HUES48 (cell line): ENCODE results near the gene CA6.
A peak's percentile ranks its signal among the peaks of the same experiment; 100 is the strongest.
"Not testable (repeated sequence)": the region's sequence is repeated elsewhere in the genome, so short reads cannot be mapped to it uniquely, and the experiment has no call there.

Source experiments
- H3K27ac ChIP-seq: one replicate; pipeline ENCODE4 v1.7.0; 2013; ENCODE audit warnings: low read depth, low read length, inconsistent platforms
- H3K27me3 ChIP-seq: 2 replicates; pipeline ENCODE4 v1.6.1; 2013; ENCODE audit warnings: mild to moderate bottlenecking, low read length; ENCODE audit not compliant: control insufficient read depth, insufficient read depth
- H3K36me3 ChIP-seq: 2 replicates; pipeline ENCODE4 v1.6.1; 2013; ENCODE audit warnings: low read length; ENCODE audit not compliant: control insufficient read depth, insufficient read depth
- H3K4me1 ChIP-seq: 2 replicates; pipeline ENCODE4 v1.6.1; 2013; ENCODE audit warnings: mild to moderate bottlenecking, low read length; ENCODE audit not compliant: control insufficient read depth, insufficient read depth
- H3K4me3 ChIP-seq: 2 replicates; pipeline ENCODE4 v1.5.1; 2013; ENCODE audit warnings: mild to moderate bottlenecking, low read depth, low read length
- H3K9ac ChIP-seq: 2 replicates; pipeline ENCODE4 v1.6.1; 2013; ENCODE audit warnings: mild to moderate bottlenecking, low read depth, low read length, moderate library complexity
- H3K9me3 ChIP-seq: 2 replicates; pipeline ENCODE4 v1.6.1; 2013; ENCODE audit warnings: low read length; ENCODE audit not compliant: control insufficient read depth, insufficient read depth

CA6 gene

GRCh38 chr1:8945568-8945967 lies at the start of gene CA6:
CA6 (plus strand) TSS chr1:8945868; CDS start chr1:8945887, 19 bp downstream.
- H3K36me3 ChIP-seq: no peaks in the 10 kb centered on the region
- peak within 1 kb of the TSS; percentile 20 for H3K27ac ChIP-seq
- H3K27me3 ChIP-seq: no peaks in the 10 kb centered on the region
- no peaks in the 10 kb centered on the region for H3K9me3 ChIP-seq
- H3K9ac ChIP-seq: no peak within 1 kb of the TSS
- H3K4me1 ChIP-seq: peaks cover 23% of the 10 kb centered on the region
- no peak within 1 kb of the TSS for H3K4me3 ChIP-seq

GRCh38 chr1:8896775-8897174 lies 48.9 kb upstream of the CA6 start:
- not testable (repeated sequence) for H3K9ac ChIP-seq, H3K4me3 ChIP-seq, H3K4me1 ChIP-seq, H3K27ac ChIP-seq, H3K9me3 ChIP-seq, H3K36me3 ChIP-seq, H3K27me3 ChIP-seq

DNA sequence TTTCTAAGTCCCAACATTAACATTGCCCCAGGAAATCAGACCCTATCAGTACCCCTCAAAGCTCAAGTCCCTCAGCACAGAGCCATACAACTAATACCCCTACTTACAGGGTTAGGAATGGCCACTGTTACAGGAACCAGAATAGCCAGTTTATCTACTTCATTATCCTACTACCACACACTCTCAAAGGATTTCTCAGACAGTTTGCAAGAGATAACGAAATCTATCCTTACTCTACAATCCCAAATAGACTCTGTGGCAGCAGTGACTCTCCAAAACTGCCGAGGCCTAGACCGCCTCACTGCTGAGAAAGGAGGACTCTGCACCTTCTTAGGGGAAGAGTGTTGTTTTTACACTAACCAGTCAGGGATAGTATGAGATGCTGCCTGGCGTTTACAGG lies 48.2 kb upstream of the CA6 start:
- H3K36me3 ChIP-seq: not testable (repeated sequence)

DNA sequence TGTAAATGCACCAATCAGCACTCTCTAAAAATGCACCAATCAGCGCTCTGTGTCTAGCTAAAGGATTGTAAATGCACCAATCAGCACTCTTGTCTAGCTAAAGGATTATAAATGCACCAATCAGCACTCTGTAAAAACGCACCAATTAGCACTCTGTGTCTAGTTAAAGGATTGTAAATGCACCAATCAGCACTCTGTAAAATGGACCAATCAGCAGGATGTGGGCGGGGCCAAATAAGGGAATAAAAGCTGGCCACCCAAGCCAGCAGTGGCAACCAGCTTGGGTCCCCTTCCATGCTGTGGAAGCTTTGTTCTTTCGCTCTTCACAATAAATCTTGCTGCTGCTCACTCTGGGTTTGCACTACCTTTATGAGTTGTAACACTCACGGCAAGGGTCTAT lies 47.2 kb upstream of the CA6 start:
- H3K27me3 ChIP-seq, H3K36me3 ChIP-seq, H3K4me1 ChIP-seq, H3K9ac ChIP-seq, H3K27ac ChIP-seq, H3K9me3 ChIP-seq, H3K4me3 ChIP-seq: not testable (repeated sequence)

More for the DNA sequence above, 48.2 kb upstream of the CA6 start:
- not testable (repeated sequence) for H3K4me3 ChIP-seq, H3K27ac ChIP-seq, H3K9me3 ChIP-seq, H3K9ac ChIP-seq, H3K27me3 ChIP-seq, H3K4me1 ChIP-seq

DNA sequence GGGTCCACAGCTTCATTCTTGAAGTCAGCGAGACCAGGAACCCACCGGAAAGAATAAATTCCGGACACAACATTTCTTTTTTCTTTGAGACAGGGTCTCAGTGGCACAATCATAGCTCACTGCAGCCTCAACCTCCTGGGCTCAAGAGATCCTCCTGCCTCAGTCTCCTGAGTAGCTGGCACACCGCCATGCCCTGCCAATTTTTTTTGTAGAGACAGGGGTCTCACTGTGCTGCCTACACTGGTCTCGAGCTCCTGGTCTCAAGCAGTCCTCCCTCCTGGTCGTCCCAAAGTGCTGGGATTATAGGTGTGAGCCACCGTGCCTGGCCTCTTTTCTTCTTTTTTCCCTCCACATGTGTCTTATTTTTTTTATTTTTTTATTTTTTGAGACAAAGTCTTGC lies 46.6 kb upstream of the CA6 start:
- Histone ChIP-seq H3K27me3 (no peaks in the 10 kb centered on the region), H3K36me3 (no peaks in the 10 kb centered on the region), H3K4me1 (no peaks in the 10 kb centered on the region; the same call in 1 of the 2 replicates), H3K27ac (no peak overlapping the region), H3K4me3 (no peak overlapping the region), H3K9me3 (no peaks in the 10 kb centered on the region), H3K9ac (no peak overlapping the region)

DNA sequence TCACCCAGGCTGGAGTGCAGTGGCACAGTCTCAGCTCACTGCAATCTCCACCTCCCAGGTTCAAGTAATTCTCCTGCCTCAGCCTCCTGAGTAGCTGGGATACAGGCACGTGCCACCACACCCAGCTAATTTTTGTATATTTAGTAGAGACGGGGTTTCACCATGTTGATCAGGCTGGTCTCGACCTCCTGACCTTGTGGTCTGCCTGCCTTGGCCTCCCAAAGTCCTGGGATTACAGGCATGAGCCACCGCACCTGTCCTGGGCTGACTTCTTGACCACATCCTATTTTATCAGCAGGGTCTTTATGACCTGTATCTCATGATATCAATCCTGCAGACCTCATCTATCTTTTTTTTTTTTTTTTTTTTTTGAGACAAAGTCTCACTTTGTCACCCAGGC lies 45.0 kb upstream of the CA6 start:
- H3K27ac ChIP-seq, H3K9ac ChIP-seq, H3K27me3 ChIP-seq, H3K36me3 ChIP-seq, H3K4me3 ChIP-seq, H3K4me1 ChIP-seq, H3K9me3 ChIP-seq: not testable (repeated sequence)

DNA sequence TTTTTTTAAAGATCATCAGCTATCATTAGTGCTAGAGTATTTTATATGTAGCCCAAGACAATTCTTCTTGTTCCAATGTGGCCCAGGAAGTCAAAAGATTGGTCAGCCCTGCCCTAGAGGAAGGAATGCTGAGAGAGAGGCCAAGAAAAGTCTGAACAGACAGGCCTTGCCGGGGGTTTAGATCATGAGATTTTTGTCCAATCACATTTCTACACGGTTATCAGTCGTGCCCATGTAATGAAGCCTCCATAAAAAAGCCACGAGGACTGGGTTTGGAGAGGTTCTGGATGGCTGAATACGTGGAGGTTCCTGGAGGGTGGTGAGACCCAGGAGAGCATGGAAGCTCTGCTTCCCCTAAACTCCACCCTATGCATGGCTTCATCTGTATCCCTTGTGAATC lies 42.9 kb upstream of the CA6 start:
- H3K4me3 ChIP-seq: no peak overlapping the region
- no peak overlapping the region for H3K9ac ChIP-seq
- H3K9me3 ChIP-seq: no peaks in the 10 kb centered on the region
- no peaks in the 10 kb centered on the region for H3K36me3 ChIP-seq
- no peaks in the 10 kb centered on the region; the same call in 1 of the 2 replicates for H3K4me1 ChIP-seq
- no peaks in the 10 kb centered on the region for H3K27me3 ChIP-seq
- H3K27ac ChIP-seq: no peak overlapping the region

DNA sequence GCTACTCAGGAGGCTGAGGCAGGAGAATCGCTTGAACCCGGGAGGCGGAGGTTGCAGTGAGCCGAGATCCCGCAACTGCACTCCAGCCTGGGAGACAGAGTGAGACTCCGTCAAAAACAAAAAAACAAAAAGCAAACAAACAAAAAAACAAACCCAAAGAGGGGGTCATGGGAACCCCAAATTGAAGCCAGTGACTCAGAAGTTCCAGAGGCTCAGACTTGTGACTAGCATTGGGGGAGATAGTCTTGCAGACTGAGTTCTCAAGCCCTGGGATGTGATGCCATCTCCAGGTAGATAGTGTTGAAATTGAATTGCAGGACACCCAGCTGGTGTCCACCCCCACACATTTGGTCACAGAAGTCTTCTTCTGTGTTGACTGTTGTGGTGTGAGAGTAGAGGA lies 42.3 kb upstream of the CA6 start:
- Histone ChIP-seq H3K4me3 (no peak overlapping the region), H3K4me1 (peaks cover 4% of the 10 kb centered on the region), H3K27me3 (no peaks in the 10 kb centered on the region), H3K9me3 (no peaks in the 10 kb centered on the region), H3K36me3 (no peaks in the 10 kb centered on the region), H3K27ac (no peak overlapping the region), H3K9ac (no peak overlapping the region)

DNA sequence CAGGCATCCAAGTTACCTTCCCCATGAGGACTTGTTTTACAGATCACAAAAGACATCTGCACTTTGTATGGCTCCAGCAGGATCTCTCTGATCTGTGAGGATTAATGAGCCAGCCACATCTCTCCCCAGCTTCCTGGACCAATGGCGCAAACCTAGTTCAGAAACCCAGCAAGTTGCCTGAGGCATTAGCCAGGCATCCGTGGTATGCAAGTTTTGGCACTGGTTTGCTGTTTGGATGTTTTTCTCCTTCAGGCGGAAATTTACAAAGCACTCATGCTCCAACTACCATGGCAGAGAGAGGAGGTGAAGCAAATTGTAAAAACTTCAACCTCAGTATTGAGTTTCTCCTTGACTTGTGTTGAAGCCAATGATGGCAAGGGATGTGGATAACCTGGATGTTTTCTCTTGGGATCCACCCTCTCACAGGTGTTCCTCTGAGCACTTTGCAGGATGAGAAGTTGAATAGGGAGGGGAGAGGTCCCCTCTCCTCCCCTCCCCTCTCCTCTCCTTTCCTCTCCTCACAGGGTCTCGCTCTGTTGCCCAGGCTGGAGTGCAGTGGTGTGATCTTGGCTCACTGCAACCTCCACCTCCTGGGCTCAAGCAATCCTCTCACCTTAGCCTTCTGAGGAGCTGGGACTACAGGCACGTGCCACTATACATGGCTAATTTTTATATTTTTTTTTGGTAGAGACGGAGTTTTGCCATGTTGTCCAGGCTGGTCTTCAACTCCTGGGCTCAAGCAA lies 41.6 kb upstream of the CA6 start:
- no peak overlapping the region for H3K9ac ChIP-seq
- no peak overlapping the region for H3K4me3 ChIP-seq
- no peaks in the 10 kb centered on the region for H3K9me3 ChIP-seq
- H3K36me3 ChIP-seq: no peaks in the 10 kb centered on the region
- H3K27ac ChIP-seq: no peak overlapping the region
- H3K27me3 ChIP-seq: no peaks in the 10 kb centered on the region
- peaks cover 9% of the 10 kb centered on the region for H3K4me1 ChIP-seq

- Histone ChIP-seq H3K9ac (no peak overlapping the region), H3K27ac (no peak overlapping the region), H3K36me3 (no peaks in the 10 kb centered on the region), H3K4me3 (no peak overlapping the region), H3K4me1 (peaks cover 9% of the 10 kb centered on the region), H3K27me3 (no peaks in the 10 kb centered on the region), H3K9me3 (no peaks in the 10 kb centered on the region)
Measured at GRCh38 chr1:8905582-8906191, 40.0 kb upstream of the CA6 start.

- Histone ChIP-seq H3K36me3 (no peaks in the 10 kb centered on the region), H3K27ac (peak overlapping the region; percentile 46), H3K4me3 (no peak overlapping the region)
Measured at GRCh38 chr1:8908388-8909151, 37.1 kb upstream of the CA6 start.

More at GRCh38 chr1:8908388-8909151, 37.1 kb upstream of the CA6 start:
- H3K9ac ChIP-seq: no peak overlapping the region
- H3K4me1 ChIP-seq: peaks cover 18% of the 10 kb centered on the region
- no peaks in the 10 kb centered on the region for H3K27me3 ChIP-seq
- H3K9me3 ChIP-seq: peaks cover 2% of the 10 kb centered on the region; the same call in 1 of the 2 replicates
